ENCODE measurements around the gene RGS10.

The RGS10 gene

DNA sequence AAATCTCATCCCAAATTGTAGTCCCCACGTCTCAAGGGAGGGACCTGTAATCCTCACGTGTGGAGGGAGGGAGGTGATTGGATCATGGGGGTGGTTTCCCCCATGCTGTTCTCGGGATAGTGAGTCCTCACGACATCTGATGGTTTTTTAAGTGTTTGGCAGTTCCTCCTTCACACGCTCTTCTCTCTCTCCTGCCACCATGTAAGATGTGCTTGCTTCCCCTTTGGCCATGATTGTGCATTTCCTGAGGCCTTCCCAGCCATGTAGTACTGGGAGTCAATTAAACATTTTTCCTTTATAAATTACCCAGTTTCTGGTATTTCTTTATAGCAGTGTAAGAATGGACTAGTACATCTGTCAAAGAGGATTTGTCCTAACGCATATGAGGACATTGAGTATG lies 59.5 kb downstream of the RGS10 start:
- no peak for DNase-seq (ENCODE audit: low read depth)
- TF ChIP-seq, protein P1, sequence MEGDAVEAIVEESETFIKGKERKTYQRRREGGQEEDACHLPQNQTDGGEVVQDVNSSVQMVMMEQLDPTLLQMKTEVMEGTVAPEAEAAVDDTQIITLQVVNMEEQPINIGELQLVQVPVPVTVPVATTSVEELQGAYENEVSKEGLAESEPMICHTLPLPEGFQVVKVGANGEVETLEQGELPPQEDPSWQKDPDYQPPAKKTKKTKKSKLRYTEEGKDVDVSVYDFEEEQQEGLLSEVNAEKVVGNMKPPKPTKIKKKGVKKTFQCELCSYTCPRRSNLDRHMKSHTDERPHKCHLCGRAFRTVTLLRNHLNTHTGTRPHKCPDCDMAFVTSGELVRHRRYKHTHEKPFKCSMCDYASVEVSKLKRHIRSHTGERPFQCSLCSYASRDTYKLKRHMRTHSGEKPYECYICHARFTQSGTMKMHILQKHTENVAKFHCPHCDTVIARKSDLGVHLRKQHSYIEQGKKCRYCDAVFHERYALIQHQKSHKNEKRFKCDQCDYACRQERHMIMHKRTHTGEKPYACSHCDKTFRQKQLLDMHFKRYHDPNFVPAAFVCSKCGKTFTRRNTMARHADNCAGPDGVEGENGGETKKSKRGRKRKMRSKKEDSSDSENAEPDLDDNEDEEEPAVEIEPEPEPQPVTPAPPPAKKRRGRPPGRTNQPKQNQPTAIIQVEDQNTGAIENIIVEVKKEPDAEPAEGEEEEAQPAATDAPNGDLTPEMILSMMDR (IDR thresholded peaks at IDR 0.05; ENCODE audit: control insufficient read depth, insufficient read depth, low read depth, low read length, missing control alignments) = no peak
- H3K4me3 ChIP-seq (ENCODE audit: control insufficient read depth, low read depth, low read length) = no peak overlapping the region

DNA sequence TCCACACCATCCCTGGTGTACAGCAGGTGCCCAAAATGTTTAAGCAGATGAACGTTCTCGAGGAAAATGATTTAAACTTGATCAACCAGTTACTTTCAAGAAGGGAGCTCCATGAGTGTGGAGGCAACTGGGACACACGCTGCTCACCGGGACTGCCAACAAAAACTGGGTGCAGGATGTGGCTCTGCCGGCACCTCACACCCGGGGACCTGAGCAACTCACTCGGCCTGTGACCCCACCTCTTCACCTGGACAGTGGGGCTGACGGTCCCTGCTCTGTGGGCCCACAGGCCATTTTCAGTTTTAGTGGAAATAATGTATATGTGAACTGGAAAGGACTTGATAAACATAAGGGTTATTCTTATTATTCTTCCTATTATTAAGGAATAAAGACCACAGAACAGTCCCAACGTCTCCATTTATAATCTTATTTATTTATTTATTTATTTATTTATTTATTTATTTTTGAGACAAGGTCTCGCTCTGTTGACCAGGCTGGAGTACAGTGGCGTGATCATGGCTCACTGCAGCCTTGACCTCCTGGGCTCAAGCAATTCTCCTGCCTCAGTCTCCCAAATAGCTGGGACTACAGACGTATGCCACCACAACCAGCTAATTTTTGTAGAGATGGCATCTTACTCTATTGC lies 60.6 kb downstream of the RGS10 start:
- H3K4me3 ChIP-seq (ENCODE audit: control insufficient read depth, low read depth, low read length) = no peak overlapping the region
- TF ChIP-seq, protein P1 (IDR thresholded peaks at IDR 0.05; ENCODE audit: control insufficient read depth, insufficient read depth, low read depth, low read length, missing control alignments) = no peak
- DNase-seq (ENCODE audit: low read depth) = no peak

DNA sequence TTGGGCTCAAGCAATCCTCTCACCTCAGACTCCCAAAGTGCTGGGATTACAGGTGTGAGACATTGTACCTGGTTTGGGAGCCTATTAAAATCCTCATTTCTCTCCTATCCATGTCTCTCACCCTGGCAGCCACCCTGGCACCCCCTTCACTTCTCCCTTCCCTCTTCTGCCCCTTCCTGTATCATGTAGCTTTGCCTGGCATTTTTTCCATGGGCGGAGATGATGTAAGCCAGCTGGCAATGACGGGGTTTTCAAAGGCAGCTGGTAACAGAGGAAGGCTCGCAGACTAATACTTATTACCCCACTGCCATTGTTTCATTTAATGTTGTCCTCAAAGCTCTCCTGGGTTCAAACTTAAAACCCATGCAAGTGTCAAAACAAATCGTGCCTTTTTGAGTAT lies 61.9 kb downstream of the RGS10 start:
- H3K4me3 ChIP-seq (ENCODE audit: control insufficient read depth, low read depth, low read length) = no peak overlapping the region
- TF ChIP-seq, protein P1 (IDR thresholded peaks at IDR 0.05; ENCODE audit: control insufficient read depth, insufficient read depth, low read depth, low read length, missing control alignments) = no peak
- DNase-seq (ENCODE audit: low read depth) = no peak

DNA sequence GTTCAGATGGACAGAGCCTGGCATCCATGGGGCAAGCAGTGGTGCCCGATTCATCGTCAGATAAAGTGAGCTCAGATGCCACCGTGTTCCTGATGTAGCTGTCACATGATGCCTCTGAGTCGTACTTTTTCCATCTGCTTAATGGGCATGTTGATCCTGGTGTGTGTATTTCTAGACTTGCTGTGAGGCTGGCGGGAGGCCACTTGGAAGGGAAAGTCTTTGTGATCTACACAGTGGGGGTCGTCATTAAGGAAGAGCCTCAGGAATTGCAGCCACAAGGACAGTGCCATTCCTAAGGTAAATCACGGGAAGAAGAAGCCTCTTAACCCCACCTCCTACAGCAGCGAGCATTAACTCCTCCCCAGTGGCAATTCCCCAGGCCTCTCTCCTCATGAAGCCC lies 63.0 kb downstream of the RGS10 start:
- no peak overlapping the region for H3K4me3 ChIP-seq (ENCODE audit: control insufficient read depth, low read depth, low read length)
- no peak for DNase-seq (ENCODE audit: low read depth)
- TF ChIP-seq, protein P1 (IDR thresholded peaks at IDR 0.05; ENCODE audit: control insufficient read depth, insufficient read depth, low read depth, low read length, missing control alignments) = no peak

DNA sequence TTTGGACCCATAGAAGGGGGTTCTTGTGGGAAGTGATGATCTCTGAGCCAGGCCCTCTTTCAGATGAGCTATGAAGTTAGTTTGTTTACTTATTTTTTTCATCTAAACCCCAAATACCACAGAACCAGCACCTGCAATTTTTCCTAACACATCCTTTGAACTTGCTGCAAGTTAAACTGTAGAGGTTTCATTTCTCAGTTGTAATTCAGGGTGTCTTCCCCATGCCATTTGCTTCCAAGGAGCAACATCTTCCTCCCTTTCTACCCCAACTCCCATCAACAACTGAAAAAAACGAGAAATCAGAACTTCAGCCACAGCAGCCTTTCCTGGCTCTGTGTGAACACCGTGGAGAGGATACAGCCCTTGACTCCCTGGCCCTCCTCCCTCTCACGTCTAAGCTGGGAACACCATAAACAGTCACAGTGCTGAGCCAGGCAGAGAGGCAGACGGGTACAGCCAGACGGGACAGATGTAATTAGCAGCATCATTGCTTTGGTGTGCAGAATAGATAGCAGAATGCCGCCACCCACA lies 63.6 kb downstream of the RGS10 start:
- no peak overlapping the region for H3K4me3 ChIP-seq (ENCODE audit: control insufficient read depth, low read depth, low read length)
- TF ChIP-seq, protein P1 (IDR thresholded peaks at IDR 0.05; ENCODE audit: control insufficient read depth, insufficient read depth, low read depth, low read length, missing control alignments) = no peak
- no peak for DNase-seq (ENCODE audit: low read depth)

DNA sequence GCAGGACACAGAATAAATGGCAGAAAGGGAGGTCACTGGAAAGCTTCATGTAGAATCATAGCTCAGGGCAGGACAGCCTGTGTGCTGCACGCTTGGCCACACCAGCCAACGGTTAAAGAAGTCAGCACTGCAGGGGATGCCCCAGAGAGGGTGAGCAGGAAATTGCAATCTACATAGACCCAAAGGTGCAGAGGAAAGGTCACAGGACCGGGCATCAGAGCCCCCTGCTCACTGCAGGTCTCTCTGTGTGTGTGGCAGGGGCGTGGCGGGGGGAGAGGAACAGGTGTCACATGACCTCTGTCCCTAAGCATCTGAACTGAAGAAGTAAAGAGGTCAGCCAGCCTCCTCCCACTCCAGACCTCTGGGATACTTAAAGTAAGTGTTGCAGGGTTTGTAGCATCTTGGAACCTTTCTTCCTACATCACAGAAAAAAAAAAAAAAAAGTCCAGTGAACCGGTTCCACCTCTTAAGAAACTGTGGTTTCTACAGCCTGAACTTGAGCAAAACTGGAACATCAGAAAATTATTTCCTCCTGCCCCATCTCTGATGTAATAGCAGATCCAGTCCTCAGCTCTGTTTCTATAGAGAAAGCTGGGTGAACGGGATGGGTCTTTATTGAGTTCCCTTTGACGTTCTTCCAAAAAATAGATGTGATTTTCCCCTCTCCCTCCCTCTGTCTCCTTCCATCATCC lies 64.3 kb downstream of the RGS10 start:
- no peak for DNase-seq (ENCODE audit: low read depth)
- no peak overlapping the region for H3K4me3 ChIP-seq (ENCODE audit: control insufficient read depth, low read depth, low read length)
- TF ChIP-seq, protein P1 (IDR thresholded peaks at IDR 0.05; ENCODE audit: control insufficient read depth, insufficient read depth, low read depth, low read length, missing control alignments) = no peak

Data from AG09309 (cell line).